Activated CD4-positive, alpha-beta T cell treated with anti-CD3 and anti-CD28 coated beads, Interleukin-2, amount 50 U/mL, for 24 hours (primary cell): Measurements from ENCODE around the gene ANKRD1.

Experiments
- DNase-seq, 2 donors: peaks; one replicate each; pipeline ENCODE4 v3.0.0-alpha.2; 2020; ENCODE audit warnings: low read depth in 1 of 2, low spot score in 1 of 2

ANKRD1 gene

GRCh38 chr10:90862908-90863514 is 57.9 kb downstream of the ANKRD1 start:
- no peak for DNase-seq
